SIG-M5 treated with dmso at 0.1 percent for 504 hours (cell line): ENCODE data around the gene PALM.
"Not testable (repeated sequence)": the region's sequence is repeated elsewhere in the genome, so short reads cannot be mapped to it uniquely, and the experiment has no call there.

Source experiments
- DNase-seq: peaks from one replicate; lab custom pipeline; 2025; ENCODE audit not compliant: unreplicated experiment; lab: John Stamatoyannopoulos, UW

The PALM gene

GRCh38 chr19:703651-704446 lies 4.9 kb upstream of the PALM start:
- DNase-seq: peak; percentile 94

DNA sequence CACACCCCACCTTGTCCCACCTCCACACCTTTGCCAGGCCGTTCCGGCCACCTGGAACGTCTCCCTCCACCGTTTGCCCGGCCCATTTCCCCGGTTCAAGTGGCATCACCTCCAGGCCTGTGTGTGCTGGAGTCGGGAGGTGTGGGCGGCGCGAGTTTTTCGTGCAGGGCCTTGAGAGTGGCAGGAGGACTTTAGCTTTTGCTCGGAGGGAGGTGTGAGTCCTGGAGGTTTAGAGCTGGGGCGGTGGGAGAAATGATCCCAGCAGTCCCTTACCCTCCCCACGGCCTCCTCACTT lies 4.3 kb upstream of the PALM start:
- no peak for DNase-seq

DNA sequence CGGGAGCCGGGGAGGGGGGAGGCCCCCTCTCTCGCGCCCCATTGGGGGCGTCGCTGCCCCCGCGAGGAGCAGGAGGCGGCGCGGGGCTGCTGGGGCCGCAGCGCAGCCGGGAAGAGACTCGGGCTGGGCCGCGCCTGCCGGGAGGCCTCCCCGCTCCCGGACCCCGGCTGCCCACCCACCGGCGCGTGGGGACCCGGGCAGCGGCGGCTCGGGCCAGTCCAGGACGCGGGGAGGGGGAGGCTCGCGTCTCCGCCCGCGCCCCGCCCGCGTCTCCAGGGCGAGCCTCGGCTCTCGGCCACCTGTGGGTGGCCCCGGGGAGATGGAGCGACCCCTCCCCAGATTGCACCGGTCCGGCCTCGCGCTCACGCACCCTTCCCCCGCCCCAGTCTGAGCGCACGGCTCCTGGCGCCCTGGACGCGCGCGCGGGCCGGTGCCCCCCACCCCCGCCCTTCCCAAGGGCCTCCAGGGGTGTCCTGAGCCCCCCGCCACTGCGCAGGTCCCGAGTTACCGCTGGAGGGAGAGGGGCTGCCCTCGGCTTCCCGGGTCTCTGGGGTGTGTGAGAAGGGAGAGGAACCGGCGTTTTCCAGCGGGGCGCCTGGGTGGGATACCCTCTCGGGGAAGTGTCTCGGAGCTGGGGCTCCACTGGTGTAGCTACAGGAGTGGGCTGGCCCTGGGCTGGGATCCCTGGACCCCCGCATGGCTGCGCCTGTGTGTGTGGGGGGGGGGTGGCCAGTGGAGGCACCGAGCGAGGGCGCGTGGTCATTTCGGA lies 645 bp downstream of the PALM start:
- DNase-seq: no peak

DNA sequence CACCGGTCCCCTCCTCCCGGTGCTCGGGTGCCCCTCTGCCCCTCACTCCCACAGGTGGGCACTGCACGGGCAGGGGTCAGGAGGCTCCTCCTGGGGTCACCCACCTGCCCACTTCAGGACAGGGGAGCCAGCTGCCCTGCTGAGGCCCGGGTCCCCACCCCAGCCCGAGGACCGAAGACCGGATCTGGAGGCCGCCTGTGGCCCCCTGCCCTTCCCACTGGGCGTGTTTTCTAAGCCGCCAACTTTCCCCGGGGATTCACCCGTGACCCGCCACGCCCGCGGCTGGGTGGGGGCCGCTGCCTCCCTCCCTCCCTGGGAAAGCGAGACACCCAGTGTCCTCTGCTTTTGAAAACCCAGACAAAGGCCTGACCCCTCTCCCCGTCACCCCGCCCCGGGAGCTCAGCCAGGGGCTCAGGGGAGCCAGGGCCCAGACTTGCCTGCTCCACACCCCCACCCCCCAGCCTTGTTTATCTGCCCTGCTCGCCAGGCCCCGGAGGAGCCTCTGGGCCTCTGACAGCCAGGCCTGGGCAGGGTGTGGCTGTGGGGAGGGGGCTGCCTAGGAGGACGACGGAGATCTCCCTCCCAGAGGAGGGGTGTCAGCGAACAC lies 1.3 kb downstream of the PALM start:
- DNase-seq: no peak

DNA sequence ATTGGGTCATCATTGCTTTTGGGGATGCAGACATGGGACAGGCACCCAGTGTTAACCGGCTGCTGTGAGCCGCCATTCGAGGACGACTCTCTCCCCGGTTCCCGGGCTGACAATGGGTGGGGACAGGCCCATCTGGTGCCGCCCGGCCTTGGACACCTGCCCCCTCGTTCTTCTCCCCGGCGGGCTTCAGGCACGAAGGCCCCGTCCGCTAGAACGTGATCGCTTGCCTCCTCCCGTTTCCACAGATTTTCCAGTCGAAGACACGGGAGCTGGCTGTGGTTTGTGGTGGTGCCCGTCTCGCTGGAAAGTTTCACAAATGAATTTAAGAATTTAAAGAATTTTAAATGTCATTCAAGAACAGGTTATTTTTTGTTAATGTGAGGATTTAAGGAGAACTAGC lies 2.0 kb downstream of the PALM start:
- DNase-seq: no peak

DNA sequence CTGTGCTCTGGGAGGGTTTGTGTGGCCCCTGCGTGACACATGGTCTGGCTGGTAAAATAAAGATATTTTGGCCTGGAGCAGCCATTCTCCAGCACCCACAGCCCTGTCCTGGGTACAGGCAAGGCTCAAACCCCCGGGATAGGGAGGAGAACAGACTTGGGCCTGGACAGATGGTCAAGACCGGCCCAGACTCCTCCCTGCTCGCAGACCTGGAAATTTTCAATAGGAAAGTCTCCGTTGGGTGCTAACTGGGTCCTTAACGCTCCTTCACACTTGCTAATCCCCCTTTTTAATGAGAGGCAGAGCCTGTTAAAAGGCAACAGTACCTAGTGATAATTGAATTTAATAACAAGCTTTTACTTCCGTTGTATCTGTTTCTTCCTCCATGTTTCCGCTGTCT lies 2.5 kb downstream of the PALM start:
- no peak for DNase-seq

GRCh38 chr19:715347-715746 lies 6.6 kb downstream of the PALM start:
- no peak for DNase-seq

GRCh38 chr19:718251-718951 lies 9.7 kb downstream of the PALM start:
- DNase-seq: no peak

GRCh38 chr19:718991-719512 lies 10.3 kb downstream of the PALM start:
- no peak for DNase-seq

GRCh38 chr19:719636-720344 lies 11.1 kb downstream of the PALM start:
- DNase-seq: no peak

GRCh38 chr19:720345-721160 lies 11.8 kb downstream of the PALM start:
- DNase-seq: no peak

DNA sequence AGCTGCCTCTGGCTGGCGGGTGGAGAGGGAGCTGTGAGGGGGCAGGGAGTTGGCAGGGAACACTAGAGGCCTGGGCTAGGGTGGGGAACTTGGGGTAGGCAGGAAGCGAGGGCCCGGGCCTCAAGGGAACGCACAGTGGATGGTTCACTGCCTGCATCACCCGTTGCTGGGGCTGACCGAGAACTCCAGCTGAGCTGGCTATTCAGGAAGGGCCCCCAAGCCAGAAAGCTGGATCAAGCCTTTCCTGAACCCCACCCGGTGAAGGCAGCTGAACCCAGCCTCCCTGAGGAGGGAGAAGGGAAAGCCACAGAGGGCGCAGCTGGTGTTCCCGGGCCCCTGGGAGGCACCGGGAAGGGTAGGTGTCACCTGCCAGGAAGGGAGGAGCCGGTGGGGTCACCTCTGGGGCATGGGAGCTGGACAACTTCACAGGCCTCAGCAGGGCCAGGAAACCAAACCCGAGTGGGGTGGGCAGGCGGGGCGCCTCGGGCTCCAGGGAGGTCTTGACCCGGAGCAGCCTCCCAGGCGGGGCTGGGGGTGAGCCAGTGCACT lies 13.9 kb downstream of the PALM start:
- DNase-seq: no peak

DNA sequence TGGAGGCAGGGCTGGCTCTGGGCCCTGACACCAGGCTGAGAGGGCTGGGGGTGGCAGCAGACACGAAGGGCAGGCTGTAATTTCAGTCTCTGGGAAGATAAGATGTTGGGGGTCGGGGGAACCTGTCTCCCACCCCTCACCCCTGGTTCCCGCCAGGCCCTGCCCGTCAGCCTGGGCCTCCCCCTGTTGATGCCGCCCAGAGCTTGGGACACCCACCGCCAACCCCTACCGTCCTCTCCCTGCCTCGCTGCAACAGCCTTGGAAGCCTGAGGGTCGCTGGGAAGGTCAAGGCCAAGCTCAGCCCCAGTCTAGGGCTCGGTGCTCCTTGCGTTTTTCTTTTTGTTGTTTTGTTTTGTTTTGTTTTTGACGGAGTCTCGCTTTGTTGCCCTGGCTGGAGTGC lies 14.5 kb downstream of the PALM start:
- DNase-seq: no peak

GRCh38 chr19:723714-724113 lies 15.0 kb downstream of the PALM start:
- DNase-seq: no peak

- DNase-seq: no peak
Measured at GRCh38 chr19:725461-726089, 16.8 kb downstream of the PALM start.

DNA sequence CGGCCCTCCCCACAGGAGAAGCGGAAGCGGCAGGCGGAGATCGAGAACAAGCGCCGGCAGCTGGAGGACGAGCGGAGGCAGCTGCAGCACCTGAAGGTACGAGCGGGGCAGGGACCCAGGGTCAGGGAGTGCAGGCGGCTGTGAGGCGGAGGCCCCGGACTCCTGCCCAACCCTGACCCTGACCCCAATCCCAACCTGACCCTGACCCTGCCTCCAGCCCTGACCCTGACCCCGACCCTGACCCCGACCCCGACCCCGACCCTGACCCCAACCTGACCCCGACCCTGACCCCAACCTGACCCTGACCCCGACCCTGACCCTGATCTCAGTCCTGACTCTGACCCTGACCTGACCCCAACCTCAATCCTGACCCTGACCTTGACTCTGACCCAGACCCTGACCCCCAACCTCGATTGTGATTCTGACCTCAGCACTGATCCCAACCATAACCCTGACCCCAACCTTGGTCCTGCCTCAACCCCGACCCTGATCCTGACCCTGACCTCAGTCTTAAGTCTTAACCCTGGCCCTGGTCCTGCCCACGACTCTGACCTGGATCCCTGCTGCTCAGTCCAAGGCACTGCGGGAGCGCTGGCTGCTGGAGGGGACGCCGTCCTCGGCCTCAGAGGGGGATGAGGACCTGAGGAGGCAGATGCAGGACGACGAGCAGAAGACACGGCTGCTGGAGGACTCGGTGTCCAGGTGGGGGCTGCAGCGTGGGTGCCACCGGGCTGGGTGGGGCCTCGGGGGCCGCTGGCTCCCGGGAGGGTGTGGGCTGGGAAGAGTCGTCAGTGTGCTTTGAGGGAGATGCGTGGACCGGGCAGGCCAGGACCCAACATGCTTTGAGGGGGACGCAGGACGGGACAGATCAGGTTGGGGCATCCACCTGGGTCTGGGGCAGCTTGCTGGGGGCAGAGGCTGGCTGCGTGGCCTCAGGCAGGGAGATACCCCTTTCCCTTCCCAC lies 18.5 kb downstream of the PALM start:
- no peak for DNase-seq

GRCh38 chr19:728011-728410 lies 19.3 kb downstream of the PALM start:
- DNase-seq: no peak

- DNase-seq: not testable (repeated sequence)
Measured at GRCh38 chr19:729564-729963, 20.8 kb downstream of the PALM start.
